Omental fat pad (tissue), 4 donors: Measurements from ENCODE around the gene CLMP. TPM values are rescaled to one million over a fixed set of nuclear protein-coding genes. Genes with fewer than 3 reads are reported as not detected.
"Not testable (repeated sequence)": the region's sequence is repeated elsewhere in the genome, so short reads cannot be mapped to it uniquely, and the experiment has no call there.

Source experiments
- ATAC-seq: fragments of 150-250 bp; one replicate; pipeline ENCODE4 v1.9.1; 2016; ENCODE audit warnings: mild to moderate bottlenecking, moderate library complexity; ENCODE audit not compliant: low FRiP score
- DNase-seq: peaks from one replicate; pipeline ENCODE4 v3.0.0-alpha.2; 2019; ENCODE audit warnings: low spot score
- total RNA-seq, 4 donors: library from RNA; depleted of rRNA; stranded (reverse); fragments of >200 nt; gene quantifications; one replicate each; pipeline ENCODE4 v1.1.0, GENCODE V29; 2016
- TF ChIP-seq, protein P1 (sequence below), 3 donors: fragments of 450-650 bp; IDR thresholded peaks; one replicate each; pipeline ENCODE4 v1.5.1; 2016 to 2017; ENCODE audit warnings: antibody characterized with exemption in 3 of 3, mild to moderate bottlenecking in 3 of 3, moderate library complexity in 2 of 3

Gene CLMP
- total RNA-seq, 4 donors from 2014 or later = 89.7 to 182 (median 157) TPM

DNA sequence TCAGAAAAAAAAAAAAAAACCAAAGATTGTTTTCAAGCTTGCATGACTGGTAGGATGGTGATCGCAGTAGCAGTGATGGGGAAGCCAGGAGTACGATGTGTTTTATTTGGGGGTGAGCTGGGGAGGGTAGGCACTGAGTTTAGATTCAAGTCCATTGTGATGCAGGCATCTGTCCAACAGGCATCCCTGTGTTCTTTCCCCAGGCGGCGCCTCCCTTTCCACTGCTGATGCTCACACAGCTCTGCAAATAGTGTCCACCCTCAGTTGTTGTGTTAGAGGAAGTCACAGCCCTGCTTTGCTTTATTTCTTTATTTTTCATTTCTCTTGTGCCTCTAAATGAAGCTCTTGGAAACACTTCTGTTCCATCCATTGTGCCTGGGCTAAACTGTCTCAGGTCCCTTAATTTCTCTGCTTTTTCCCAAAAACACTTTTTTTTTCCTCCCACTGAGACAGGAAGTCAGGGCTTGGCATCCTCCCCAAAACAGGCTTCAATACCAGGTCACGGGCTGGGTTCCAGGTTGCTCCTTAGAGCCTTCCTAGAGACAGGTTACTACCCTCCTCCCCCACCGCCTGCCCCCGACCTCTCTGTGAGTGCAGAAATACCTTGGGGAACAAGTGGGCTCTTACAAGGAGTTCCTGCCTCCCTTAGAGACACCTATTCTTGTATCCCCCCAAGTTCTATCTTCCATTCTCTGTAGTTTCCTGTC is 94.5 kb downstream of the CLMP start:
- DNase-seq (no peak), ATAC-seq (peak; percentile 57)
- TF ChIP-seq, protein P1, sequence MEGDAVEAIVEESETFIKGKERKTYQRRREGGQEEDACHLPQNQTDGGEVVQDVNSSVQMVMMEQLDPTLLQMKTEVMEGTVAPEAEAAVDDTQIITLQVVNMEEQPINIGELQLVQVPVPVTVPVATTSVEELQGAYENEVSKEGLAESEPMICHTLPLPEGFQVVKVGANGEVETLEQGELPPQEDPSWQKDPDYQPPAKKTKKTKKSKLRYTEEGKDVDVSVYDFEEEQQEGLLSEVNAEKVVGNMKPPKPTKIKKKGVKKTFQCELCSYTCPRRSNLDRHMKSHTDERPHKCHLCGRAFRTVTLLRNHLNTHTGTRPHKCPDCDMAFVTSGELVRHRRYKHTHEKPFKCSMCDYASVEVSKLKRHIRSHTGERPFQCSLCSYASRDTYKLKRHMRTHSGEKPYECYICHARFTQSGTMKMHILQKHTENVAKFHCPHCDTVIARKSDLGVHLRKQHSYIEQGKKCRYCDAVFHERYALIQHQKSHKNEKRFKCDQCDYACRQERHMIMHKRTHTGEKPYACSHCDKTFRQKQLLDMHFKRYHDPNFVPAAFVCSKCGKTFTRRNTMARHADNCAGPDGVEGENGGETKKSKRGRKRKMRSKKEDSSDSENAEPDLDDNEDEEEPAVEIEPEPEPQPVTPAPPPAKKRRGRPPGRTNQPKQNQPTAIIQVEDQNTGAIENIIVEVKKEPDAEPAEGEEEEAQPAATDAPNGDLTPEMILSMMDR (IDR thresholded peaks at IDR 0.05) = no peak

DNA sequence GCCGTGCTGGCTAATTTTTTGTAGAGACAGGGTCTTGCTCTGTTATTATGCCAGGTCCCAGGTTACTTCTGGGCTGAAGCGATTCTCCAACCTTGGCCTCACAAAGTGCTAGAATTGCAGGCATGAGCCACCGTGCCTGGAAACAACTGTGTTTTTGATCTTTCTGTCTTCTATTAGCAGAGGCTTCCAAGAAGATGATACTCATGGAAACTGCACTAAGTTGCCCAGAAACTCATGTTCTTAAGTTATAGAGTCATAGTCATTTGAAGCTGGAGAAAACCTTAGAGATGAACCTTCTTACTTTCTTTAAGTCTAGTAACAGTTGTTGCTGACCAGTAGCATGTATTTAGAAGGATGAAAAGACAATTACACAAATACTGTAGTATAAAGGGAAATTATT is 96.1 kb downstream of the CLMP start:
- no peak for DNase-seq
- ATAC-seq = no peak
- TF ChIP-seq, protein P1 (IDR thresholded peaks at IDR 0.05) = no peak

DNA sequence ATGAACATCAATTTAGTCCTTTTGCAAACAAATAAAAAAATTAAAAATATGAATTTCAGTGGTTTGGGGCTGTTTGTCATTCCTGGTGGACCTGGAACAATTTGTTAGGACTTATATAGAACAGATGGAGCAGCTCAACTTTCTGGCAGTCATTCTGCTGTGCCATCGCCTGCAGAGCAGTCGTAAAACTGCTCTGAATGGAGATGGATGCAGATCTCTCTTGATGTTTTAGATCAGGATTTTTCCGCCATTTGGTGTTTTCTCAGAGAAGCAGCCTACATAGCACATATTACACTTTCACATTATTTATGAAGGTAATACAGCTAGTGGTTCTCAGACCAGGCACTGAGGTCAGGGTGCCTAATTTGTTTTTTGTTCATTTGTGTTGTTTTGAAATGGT is 101.3 kb downstream of the CLMP start:
- DNase-seq (no peak), ATAC-seq (no peak)
- TF ChIP-seq, protein P1 (IDR thresholded peaks at IDR 0.05) = no peak

DNA sequence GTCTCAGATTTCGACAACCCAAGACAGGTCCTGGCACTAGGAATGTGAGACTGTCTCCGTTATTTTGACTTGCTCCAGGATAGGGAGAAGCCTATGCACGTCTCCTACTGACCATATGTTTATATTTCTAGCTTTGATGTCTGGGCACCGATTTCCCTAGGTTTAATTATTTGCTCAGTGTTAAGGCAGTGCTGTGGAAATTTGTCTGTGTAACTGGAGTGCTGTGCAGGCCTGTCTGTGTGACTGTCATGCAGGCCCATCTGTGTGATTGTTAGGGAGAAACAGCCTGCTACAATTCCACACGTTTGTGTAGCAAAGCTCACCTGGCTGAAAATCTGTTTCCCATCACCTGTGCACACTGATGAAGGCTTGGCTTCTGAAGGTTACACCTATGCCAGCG is 103.5 kb downstream of the CLMP start:
- ATAC-seq = no peak
- no peak for DNase-seq
- TF ChIP-seq, protein P1 (IDR thresholded peaks at IDR 0.05) = no peak

DNA sequence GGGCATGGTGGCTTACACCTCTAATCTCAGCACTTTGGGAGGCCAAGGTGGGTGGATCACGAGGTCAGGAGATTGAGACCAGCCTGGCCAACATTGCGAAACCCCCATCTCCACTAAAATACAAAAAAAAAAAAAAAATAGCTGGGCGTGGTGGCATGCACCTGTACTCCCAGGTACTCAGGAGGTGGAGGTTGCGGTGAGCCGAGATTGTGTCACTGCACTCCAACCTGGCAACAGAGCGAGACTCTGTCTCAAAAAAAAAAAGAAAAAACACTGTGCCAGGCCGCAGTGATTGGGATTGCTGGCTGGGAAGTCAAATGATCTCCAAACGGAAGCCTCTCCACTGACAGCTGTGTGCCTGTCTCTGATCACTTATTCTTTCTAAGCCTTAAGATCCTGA is 104.9 kb downstream of the CLMP start:
- ATAC-seq, DNase-seq: not testable (repeated sequence)

DNA sequence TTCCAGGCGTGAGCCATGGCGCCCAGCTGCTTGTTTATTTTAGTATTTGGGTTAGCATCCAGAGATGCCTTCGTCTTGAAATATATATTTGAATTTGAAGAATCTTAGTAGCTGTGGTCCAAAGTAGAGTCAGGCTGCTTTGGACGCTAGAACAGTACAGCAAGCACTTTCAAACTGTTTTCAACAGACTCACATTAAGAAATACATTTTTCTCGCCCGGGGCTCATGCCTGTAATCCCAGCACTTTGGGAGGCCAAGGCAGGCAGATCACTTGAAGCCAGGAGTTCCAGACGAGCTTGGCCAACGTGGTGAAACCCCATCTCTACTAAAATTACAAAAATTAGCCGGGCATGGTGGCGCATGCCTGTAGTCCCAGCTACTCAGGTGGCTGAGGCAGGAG is 106.2 kb downstream of the CLMP start:
- not testable (repeated sequence) for DNase-seq, ATAC-seq

DNA sequence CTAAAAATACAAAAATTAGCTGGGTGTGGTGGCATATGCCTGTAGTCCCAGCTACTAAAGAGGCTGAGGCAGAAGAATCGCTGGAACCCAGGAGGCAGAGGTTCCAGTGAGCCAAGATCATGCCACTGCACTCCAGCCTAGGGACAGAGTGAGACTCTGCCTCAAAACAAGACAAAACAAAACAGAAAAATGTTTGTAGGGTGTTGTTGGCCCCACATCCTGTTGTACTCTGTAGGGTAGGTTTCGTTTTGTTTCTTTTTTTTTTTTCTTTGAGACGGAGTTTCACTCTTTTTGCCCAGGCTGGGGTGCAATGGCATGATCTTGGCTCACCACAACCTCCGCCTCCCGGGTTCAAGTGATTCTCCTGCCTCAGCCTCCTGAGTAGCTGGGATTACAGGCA is 107.4 kb downstream of the CLMP start:
- not testable (repeated sequence) for ATAC-seq, DNase-seq

DNA sequence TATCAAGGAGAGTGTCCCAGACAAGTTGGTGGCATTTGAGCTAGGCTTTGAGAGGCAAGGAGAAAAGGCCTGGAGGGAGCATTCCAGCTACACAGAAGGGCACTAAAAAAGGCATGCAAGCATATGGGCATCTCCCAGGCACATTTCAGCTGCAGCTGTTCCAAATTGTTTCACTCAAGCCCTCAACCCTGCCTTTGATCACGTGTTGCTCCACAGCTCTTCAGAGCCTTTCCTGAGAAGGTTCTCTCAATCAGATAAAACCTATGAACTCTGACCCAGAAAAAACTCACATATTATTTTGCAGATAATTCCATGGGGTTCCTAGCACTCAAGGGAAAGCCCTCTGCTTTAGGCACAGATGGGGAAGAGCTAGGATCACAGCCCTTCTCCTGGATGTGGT is 108.7 kb downstream of the CLMP start:
- DNase-seq (no peak), ATAC-seq (no peak)
- TF ChIP-seq, protein P1 (IDR thresholded peaks at IDR 0.05) = no peak

DNA sequence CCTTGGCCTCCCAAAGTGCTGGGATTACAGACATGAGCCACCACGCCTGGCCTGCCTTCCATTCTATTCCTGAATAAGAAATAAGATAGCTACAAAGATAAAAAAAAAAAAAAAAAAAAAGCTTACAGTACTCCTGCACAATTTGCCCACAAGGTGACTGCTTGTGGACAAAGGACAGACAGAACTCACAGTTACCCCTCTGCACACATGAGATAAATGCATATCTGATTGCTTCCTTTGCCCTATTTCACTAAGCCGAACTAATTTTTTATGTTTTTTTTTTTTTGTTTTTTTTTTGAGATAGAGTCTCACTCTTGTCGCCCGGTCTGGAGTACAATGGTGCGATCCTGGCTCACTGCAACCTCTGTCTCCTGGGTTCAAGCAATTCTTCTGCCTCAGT is 109.6 kb downstream of the CLMP start:
- DNase-seq (no peak), ATAC-seq (no peak)
- TF ChIP-seq, protein P1 (IDR thresholded peaks at IDR 0.05) = no peak
